Activated T-cell treated with anti-CD3 and anti-CD28 coated beads, Interleukin-2, amount 50 U/mL, for 4 hours (primary cell): ENCODE data around the gene SEMA5B. TPM values are rescaled to one million over a fixed set of nuclear protein-coding genes. Genes with fewer than 3 reads are reported as not detected.

ENCODE experiments used
- ATAC-seq, 2 donors: fragments of 200-7000 bp; cut with Tn5 transposase; one replicate each; pipeline ENCODE4 v1.10.0; 2021
- DNase-seq: peaks from one replicate; pipeline ENCODE4 v3.0.0-alpha.2; 2020
- H3K27me3 Mint-ChIP-seq: one replicate; pipeline ENCODE4 v1.8.0; 2021; ENCODE audit warnings: low read depth, mixed read lengths
- H3K36me3 Mint-ChIP-seq: one replicate; pipeline ENCODE4 v1.8.0; 2022; ENCODE audit warnings: mixed read lengths; ENCODE audit not compliant: insufficient read depth
- H3K4me1 Mint-ChIP-seq: one replicate; pipeline ENCODE4 v1.8.0; 2021; ENCODE audit warnings: low read depth, mixed read lengths
- H3K4me3 Mint-ChIP-seq: one replicate; pipeline ENCODE4 v1.8.0; 2021; ENCODE audit warnings: mild to moderate bottlenecking, moderate library complexity, mixed read lengths
- H3K9me3 Mint-ChIP-seq: one replicate; pipeline ENCODE4 v1.8.0; 2021; ENCODE audit warnings: mixed read lengths
- total RNA-seq, 3 donors: library from RNA; stranded (reverse); gene quantifications; one replicate each; pipeline ENCODE4 v1.2.1, GENCODE V29; 2021

The SEMA5B gene, protein sequence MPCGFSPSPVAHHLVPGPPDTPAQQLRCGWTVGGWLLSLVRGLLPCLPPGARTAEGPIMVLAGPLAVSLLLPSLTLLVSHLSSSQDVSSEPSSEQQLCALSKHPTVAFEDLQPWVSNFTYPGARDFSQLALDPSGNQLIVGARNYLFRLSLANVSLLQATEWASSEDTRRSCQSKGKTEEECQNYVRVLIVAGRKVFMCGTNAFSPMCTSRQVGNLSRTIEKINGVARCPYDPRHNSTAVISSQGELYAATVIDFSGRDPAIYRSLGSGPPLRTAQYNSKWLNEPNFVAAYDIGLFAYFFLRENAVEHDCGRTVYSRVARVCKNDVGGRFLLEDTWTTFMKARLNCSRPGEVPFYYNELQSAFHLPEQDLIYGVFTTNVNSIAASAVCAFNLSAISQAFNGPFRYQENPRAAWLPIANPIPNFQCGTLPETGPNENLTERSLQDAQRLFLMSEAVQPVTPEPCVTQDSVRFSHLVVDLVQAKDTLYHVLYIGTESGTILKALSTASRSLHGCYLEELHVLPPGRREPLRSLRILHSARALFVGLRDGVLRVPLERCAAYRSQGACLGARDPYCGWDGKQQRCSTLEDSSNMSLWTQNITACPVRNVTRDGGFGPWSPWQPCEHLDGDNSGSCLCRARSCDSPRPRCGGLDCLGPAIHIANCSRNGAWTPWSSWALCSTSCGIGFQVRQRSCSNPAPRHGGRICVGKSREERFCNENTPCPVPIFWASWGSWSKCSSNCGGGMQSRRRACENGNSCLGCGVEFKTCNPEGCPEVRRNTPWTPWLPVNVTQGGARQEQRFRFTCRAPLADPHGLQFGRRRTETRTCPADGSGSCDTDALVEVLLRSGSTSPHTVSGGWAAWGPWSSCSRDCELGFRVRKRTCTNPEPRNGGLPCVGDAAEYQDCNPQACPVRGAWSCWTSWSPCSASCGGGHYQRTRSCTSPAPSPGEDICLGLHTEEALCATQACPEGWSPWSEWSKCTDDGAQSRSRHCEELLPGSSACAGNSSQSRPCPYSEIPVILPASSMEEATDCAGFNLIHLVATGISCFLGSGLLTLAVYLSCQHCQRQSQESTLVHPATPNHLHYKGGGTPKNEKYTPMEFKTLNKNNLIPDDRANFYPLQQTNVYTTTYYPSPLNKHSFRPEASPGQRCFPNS
- total RNA-seq: not detected

DNA sequence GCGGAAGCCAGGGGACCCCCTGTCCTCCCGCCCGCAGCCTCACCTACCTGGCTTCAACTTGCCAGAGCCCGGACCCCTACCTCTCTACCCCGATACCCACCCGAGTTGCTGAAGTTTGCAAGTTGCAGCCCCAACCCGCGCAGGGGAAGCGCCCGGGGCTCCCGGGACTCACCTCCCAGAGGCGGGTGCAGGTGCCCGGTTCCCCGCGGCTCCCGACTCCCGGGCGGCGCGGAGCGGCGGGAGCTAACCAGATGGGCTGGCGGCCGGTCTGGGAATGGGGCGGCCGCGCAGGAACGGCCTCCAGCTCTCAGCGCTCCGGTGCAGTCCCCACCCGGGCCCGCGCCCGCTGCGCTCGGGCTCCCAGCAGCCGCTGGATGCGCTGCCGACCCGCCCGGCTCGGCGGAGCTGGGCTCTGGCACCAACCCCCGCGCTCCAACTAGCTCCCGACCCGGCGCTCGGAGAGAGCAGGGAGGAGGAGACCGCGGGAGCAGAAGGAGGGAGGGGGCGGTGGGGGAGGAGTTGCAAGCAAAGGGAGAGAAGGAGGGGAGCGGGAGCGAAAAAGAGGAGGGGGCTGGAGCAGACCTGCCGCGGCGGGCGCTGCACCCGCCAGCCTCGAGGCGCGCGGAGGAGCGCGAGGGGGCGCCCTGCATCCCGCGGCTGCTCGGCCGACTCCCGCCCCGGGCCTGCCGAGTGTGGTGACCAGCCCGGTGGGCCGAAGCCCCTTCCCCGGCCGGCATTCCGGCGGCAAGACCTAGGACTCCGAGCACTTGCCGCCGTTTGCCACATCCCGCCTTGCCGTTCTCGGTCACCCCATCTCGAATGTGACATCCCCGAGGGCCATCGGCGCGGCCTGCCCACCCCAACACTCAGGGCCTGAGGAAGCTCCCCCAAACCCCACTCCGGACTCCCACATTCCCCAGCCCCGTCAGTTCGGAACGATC is at the start of gene SEMA5B:
TSS of gene SEMA5B (minus strand) at position 472 of the 941 bp plus-strand sequence. CDS start 66,500 bp downstream, outside the sequence.
- H3K4me1 Mint-ChIP-seq: peaks cover 18% of the 10 kb centered on the region
- ATAC-seq (peak; percentile 53 to 67), DNase-seq (no peak)
- H3K36me3 Mint-ChIP-seq: no peaks in the 10 kb centered on the region
- no peaks in the 10 kb centered on the region for H3K9me3 Mint-ChIP-seq
- H3K27me3 Mint-ChIP-seq: peaks cover 57% of the 10 kb centered on the region
- peak within 1 kb of the TSS; percentile 83 for H3K4me3 Mint-ChIP-seq

DNA sequence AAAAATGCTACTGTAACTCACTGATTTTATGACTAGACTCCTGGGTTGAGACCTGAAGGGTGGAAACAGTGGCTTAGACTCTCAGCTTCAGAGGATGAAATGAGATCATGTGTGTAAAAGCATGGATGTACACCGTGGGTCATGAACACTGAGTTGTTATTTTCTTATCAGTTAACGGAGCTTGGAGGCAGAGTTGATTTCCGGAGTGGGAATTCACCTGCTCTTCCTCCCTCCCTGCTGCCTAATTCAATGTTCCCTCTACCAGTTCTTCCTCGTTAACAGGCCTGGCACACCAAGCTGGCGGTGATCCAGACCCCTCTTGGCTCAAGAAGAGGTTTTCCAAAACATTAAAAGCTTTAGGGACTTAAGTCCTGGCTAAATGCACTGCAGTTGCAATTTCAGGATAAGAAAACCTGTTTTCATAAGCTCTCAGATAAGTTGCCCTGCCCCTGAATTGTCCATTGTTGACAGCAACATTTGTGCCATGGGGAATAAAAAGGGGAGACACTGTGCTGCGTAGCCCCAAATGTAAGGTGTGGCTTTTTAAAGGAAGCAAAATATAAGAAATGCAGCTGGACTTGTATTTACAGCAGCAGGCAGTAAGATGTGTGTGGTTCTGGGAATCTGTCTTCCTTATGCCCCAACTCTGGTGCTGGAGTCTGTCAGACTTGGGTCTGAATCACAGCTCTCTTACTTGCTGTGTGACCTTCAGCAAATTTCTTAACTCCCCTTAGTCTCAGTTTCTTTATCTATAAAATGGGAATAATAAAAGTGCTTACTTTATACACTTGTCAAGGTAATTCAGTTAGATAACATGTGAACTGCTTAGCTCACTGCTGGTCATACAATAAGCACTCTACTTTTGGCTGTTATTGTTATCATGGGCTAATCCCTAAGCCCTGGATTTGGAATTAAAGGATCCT is 49.2 kb upstream of the SEMA5B start:
- Mint-ChIP-seq H3K4me3 (no peak overlapping the region), H3K36me3 (peaks cover 7% of the 10 kb centered on the region), H3K9me3 (no peaks in the 10 kb centered on the region), H3K27me3 (no peaks in the 10 kb centered on the region), H3K4me1 (peaks cover 10% of the 10 kb centered on the region)
- ATAC-seq: no peak
- DNase-seq: no peak

DNA sequence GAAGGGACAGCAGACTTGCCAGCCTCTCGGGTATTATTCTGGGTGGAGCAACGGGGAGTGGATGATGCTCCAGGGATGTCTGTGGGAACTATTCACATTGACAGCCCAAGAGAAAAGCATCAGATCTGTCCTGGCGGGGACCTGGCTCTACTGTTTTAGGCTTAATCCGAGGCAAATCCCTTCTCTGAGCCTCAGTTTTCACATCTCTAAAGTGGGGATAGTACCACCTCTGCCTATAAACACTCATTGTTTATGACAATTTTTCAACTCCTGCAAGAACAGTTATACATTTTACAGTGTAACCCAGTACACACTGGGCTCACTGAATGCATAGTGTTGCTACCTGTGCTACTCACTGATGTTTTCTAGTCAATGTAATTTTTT is 48.5 kb upstream of the SEMA5B start:
- no peaks in the 10 kb centered on the region for H3K27me3 Mint-ChIP-seq
- no peak for ATAC-seq
- no peak overlapping the region for H3K4me3 Mint-ChIP-seq
- no peaks in the 10 kb centered on the region for H3K9me3 Mint-ChIP-seq
- peaks cover 7% of the 10 kb centered on the region for H3K4me1 Mint-ChIP-seq
- peaks cover 7% of the 10 kb centered on the region for H3K36me3 Mint-ChIP-seq
- DNase-seq: no peak

DNA sequence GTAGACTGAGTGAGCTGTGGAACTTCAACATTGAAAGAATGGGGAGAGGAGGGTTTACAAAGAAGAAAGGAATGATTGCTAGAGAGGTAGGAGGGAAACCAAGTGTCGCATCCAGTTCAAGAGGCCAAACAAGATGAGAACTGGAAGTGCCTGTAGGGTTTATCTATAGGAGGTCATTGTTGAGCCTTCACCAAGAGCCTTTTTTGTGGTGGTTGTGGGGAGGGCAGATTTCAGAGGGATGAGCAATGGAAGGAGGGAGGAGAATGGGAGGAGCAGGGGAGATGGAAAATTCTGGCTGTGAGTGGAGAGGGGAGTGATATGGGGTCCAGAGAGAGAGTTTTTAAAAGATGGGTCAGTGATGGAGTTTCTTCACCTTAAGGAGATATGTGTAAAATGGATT is 47.8 kb upstream of the SEMA5B start:
- no peaks in the 10 kb centered on the region for H3K9me3 Mint-ChIP-seq
- peaks cover 7% of the 10 kb centered on the region for H3K36me3 Mint-ChIP-seq
- H3K4me1 Mint-ChIP-seq: peaks cover 7% of the 10 kb centered on the region
- no peak for DNase-seq
- no peak overlapping the region for H3K4me3 Mint-ChIP-seq
- no peaks in the 10 kb centered on the region for H3K27me3 Mint-ChIP-seq
- ATAC-seq: no peak

DNA sequence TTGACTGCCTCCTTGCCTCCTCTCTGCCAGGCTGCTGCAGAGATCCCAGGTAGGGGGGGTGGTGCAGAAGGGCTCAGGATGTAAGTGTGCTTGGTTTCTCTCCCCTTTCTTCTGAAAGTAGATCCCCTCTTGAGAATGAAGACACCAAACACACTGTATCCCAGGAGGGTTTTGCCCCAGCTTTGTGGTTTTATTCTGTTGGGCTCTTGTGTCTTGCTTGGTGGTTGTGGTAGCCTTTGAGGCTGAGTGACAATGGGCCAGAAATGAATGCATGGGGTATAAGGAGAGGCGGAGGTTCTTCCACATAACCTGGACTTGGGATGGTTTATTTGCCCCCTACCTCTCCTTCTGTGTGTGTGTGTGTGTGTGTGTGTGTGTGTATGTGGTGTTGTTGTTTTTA is 45.0 kb upstream of the SEMA5B start:
- peaks cover 22% of the 10 kb centered on the region for H3K4me1 Mint-ChIP-seq
- no peaks in the 10 kb centered on the region for H3K9me3 Mint-ChIP-seq
- H3K4me3 Mint-ChIP-seq: no peak overlapping the region
- no peaks in the 10 kb centered on the region for H3K27me3 Mint-ChIP-seq
- H3K36me3 Mint-ChIP-seq: peaks cover 5% of the 10 kb centered on the region
- no peak for ATAC-seq
- DNase-seq: no peak

DNA sequence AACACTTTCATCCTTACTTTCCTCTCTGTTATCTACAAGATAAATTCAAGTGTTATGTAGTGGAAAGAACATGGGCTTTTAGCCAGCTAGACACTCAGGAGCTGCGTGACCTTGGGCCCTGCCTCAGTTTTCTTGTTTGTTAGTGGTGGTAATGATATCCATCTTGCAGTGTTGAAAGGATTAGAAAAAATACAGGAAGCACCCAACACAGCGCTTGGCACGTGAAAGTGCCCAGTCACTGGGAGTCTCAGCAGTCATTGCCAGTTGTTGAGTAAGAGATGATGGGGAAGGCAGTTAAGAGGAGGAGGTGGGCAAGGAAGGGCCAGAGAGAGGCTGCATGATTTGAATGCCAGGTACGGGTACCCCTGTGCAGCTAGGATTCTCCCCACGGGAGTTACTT is 44.6 kb upstream of the SEMA5B start:
- no peak for DNase-seq
- ATAC-seq: no peak
- H3K9me3 Mint-ChIP-seq: no peaks in the 10 kb centered on the region
- no peak overlapping the region for H3K4me3 Mint-ChIP-seq
- no peaks in the 10 kb centered on the region for H3K27me3 Mint-ChIP-seq
- peaks cover 22% of the 10 kb centered on the region for H3K4me1 Mint-ChIP-seq
- H3K36me3 Mint-ChIP-seq: peaks cover 5% of the 10 kb centered on the region

DNA sequence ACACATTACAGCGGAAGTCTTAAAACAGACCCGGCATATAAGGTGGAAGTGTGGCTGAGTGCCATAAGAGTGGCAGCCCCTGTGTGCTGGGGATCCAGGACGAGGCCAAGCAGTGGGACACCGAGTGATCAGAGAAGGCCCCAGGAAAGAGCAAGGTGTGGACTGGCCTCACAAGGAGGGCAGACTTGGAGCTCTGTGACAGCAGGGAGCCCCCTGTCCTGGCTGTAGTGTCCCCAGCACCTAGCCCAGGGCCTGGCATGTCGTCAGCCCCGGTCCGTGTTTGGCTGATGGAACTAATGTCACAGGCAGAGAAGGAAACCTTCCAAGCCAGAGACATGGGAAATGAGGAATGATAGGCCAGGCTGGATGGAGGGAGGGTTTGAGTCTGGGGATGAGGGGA is 44.0 kb upstream of the SEMA5B start:
- DNase-seq (no peak), ATAC-seq (no peak)
- Mint-ChIP-seq H3K4me1 (peaks cover 22% of the 10 kb centered on the region), H3K36me3 (peaks cover 5% of the 10 kb centered on the region), H3K9me3 (no peaks in the 10 kb centered on the region), H3K27me3 (no peaks in the 10 kb centered on the region), H3K4me3 (no peak overlapping the region)

DNA sequence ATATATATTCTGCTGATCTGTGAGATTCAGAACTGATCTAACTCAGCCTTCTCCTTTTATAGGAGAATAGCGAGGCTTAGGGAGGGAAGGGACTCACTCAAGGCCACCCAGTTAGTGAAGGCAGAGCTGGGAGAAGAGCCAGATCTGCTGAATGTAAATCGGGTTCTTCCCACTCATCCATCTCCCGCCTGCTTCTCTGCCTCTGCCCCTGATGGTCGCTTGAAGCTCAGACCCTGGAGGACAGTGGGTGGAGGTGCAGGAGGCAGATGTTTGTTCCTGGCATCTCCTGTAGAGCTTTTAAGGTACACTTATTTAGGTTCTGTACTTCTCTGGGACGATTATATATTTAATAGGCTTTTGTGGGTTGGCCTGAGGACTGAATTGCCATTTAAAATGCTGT is 43.6 kb upstream of the SEMA5B start:
- DNase-seq: no peak
- no peak for ATAC-seq
- Mint-ChIP-seq H3K4me1 (peaks cover 26% of the 10 kb centered on the region), H3K27me3 (no peaks in the 10 kb centered on the region), H3K36me3 (peaks cover 5% of the 10 kb centered on the region), H3K9me3 (no peaks in the 10 kb centered on the region), H3K4me3 (no peak overlapping the region)

DNA sequence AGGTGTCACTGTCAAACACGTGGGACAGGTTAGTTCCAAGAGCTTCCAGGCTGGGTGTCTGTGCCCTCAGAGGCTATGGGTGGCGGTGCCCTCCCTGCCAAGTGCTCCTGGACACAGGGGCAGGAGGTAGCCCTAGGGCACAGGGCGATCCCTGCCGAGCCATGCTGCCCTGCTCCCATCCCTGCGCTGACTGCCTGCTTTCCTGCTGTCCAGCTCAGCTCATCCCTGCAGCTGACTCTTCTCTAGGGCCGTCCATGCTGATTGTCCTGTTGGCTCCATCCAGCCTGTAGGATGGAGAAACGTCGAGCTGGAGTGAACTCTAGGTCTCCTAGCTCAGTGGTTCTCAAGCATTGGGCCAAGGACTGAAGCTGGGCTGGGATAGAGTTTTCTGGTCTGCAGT is 42.9 kb upstream of the SEMA5B start:
- ATAC-seq: no peak
- peaks cover 5% of the 10 kb centered on the region for H3K36me3 Mint-ChIP-seq
- DNase-seq: no peak
- peaks cover 26% of the 10 kb centered on the region for H3K4me1 Mint-ChIP-seq
- no peak overlapping the region for H3K4me3 Mint-ChIP-seq
- no peaks in the 10 kb centered on the region for H3K9me3 Mint-ChIP-seq
- H3K27me3 Mint-ChIP-seq: no peaks in the 10 kb centered on the region

DNA sequence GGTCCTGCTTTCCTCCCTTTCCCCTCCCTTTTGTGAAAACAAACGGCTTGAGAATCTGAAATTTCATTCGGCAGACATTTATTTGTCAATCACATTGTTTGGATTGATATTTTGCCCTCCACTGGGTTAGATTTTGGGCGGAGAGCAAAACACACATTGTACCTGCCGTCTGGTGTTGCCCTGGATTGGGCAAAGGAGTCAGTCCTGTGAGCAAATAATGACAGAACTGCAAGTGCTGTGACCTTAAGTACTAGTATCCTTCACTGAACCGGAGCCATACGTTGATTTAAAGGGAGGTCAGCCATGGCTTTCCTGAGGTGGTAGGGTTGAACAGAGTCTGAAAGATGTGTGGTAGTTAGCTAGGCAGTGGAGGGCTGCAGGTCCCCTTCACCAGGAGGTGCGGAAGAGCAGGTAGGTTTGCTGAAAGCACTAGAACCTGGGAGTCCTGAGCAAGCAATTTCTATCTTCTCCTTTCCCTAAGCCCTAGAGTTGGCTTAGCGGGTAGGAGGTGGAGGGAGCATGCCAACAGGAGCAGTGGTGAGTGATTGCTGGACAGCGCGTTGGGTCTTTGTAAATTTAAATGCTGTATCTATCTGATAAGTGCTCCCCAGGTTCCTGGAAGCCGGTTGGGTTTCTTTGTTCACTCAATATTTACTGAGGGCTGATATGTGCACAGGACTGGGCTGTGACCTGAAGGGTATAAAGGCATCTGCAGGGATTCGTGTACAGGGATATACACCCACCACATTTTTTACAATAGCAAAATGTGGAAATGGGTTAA is 41.2 kb upstream of the SEMA5B start:
- no peaks in the 10 kb centered on the region for H3K9me3 Mint-ChIP-seq
- H3K27me3 Mint-ChIP-seq: no peaks in the 10 kb centered on the region
- ATAC-seq (no peak), DNase-seq (no peak)
- H3K36me3 Mint-ChIP-seq: peaks cover 3% of the 10 kb centered on the region
- H3K4me1 Mint-ChIP-seq: peaks cover 31% of the 10 kb centered on the region
- H3K4me3 Mint-ChIP-seq: peak overlapping the region; percentile 90

DNA sequence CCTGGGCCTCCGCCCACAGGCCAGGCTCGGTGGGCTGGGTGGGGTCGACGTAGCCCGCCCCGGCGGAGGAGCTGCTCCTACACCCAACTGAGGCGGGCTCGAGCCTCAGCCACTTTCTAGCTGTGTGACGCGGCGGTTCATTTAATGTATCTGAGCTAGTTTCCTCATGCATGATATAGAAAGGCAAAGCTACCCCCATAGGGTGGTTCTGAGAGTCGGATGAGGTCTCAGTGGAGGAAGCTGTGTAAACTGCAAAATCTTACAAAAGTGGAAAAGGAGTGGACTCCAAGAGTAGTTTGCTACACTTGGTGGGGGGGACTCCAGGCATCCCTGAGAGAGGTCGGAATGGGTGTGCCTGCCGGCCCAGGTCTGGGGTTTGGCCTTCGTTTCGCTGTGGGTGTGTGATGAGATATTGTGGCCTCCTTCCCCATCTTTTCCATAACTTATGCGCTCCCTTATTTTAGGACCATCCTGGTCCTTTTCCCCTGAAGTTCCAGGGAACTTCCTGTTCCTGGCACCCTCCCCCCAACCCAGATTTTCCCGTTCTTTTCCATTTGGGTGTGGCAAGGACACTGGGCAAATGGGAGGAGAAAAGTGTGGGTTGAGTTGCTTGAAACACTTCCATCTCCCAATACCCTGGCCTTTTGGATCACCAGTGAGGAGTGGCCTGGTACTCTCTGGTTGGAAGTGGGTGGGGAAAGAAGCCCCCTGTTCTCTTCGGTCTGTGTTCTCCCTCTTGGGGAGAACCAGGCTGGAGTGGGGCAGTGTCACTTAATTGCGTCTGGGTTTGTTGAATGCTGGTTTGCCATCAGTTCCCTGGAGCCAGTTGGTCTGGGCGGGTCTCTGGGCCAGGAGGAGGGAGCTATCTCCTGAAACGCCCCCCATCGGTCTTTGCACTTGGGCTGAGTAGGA is 40.4 kb upstream of the SEMA5B start:
- peaks cover under 1% of the 10 kb centered on the region for H3K36me3 Mint-ChIP-seq
- H3K27me3 Mint-ChIP-seq: no peaks in the 10 kb centered on the region
- H3K4me3 Mint-ChIP-seq: peak overlapping the region; percentile 90
- peaks cover 31% of the 10 kb centered on the region for H3K4me1 Mint-ChIP-seq
- peak; percentile 25 for DNase-seq
- peak; percentile 51 to 54 for ATAC-seq
- H3K9me3 Mint-ChIP-seq: no peaks in the 10 kb centered on the region
